Brain pericyte (primary cell): ENCODE measurements around the gene PDE5A.
"Not testable (repeated sequence)": the region's sequence is repeated elsewhere in the genome, so short reads cannot be mapped to it uniquely, and the experiment has no call there.

Experiments
- DNase-seq: peaks from one replicate; pipeline ENCODE4 v3.0.0-alpha.2; 2012; ENCODE audit warnings: low read depth, low spot score

The PDE5A gene

GRCh38 chr4:119628281-119629141, at the start of gene PDE5A:
Gene PDE5A, minus strand, starts transcription at chr4:119628804. Its CDS starts 133 bp downstream, at chr4:119628671.
- DNase-seq, result no peak

GRCh38 chr4:119676101-119676500, 47.5 kb upstream of the PDE5A start:
- no peak for DNase-seq

GRCh38 chr4:119675391-119675790, 46.8 kb upstream of the PDE5A start:
- no peak for DNase-seq

- DNase-seq, result no peak
Measured at GRCh38 chr4:119672938-119673337, 44.3 kb upstream of the PDE5A start.

- no peak for DNase-seq
Measured at GRCh38 chr4:119672086-119672485, 43.5 kb upstream of the PDE5A start.

GRCh38 chr4:119671205-119671604, 42.6 kb upstream of the PDE5A start:
- DNase-seq, result no peak

- DNase-seq, result no peak
Measured at GRCh38 chr4:119667802-119668201, 39.2 kb upstream of the PDE5A start.

GRCh38 chr4:119666653-119667091, 38.1 kb upstream of the PDE5A start:
- DNase-seq, result no peak

GRCh38 chr4:119665752-119666151, 37.1 kb upstream of the PDE5A start:
- no peak for DNase-seq

GRCh38 chr4:119664168-119664907, 35.7 kb upstream of the PDE5A start:
- no peak for DNase-seq

GRCh38 chr4:119663160-119663788, 34.7 kb upstream of the PDE5A start:
- DNase-seq, result no peak

- not testable (repeated sequence) for DNase-seq
Measured at GRCh38 chr4:119662612-119663011, 34.0 kb upstream of the PDE5A start.

GRCh38 chr4:119661231-119661630, 32.6 kb upstream of the PDE5A start:
- DNase-seq, result no peak

- no peak for DNase-seq
Measured at GRCh38 chr4:119659576-119659975, 31.0 kb upstream of the PDE5A start.

GRCh38 chr4:119657111-119657611, 28.6 kb upstream of the PDE5A start:
- no peak for DNase-seq

- DNase-seq, result no peak
Measured at GRCh38 chr4:119656342-119656741, 27.7 kb upstream of the PDE5A start.

- no peak for DNase-seq
Measured at GRCh38 chr4:119655111-119655837, 26.7 kb upstream of the PDE5A start.

- no peak for DNase-seq
Measured at GRCh38 chr4:119653990-119654389, 25.4 kb upstream of the PDE5A start.

GRCh38 chr4:119652998-119653397, 24.4 kb upstream of the PDE5A start:
- DNase-seq, result no peak

- DNase-seq, result no peak
Measured at GRCh38 chr4:119648398-119648797, 19.8 kb upstream of the PDE5A start.

GRCh38 chr4:119647558-119647957, 19.0 kb upstream of the PDE5A start:
- DNase-seq, result no peak
